SK-N-SH (cell line): ENCODE results near the gene FAM9C. TPM values are rescaled to one million over a fixed set of nuclear protein-coding genes. Genes with fewer than 3 reads are reported as not detected.

Experiments
- CTCF ChIA-PET: fragments of 300-600, 350-600 bp; formaldehyde crosslinking; extraction: SDS; loops from one replicate; lab custom pipeline; 2021; lab: Yijun Ruan, JAX
- POLR2A ChIA-PET: fragments of 350-600 bp; sonication (Branson Sonifier 250); formaldehyde crosslinking; extraction: SDS; loops from one replicate; lab custom pipeline; 2020; ENCODE audit warnings: antibody characterized with exemption, inconsistent platforms; lab: Yijun Ruan, JAX
- DNase-seq: peaks from one replicate; pipeline ENCODE4 v3.0.0; 2012
- H2AFZ ChIP-seq: fragments of 200-600 bp; sonication (generic); 2 replicates; pipeline ENCODE4 v1.8.1; 2016; ENCODE audit warnings: antibody characterized with exemption, mild to moderate bottlenecking, low read depth
- H3F3A ChIP-seq: fragments of 200-600 bp; sonication (generic); replicated peaks from 2 replicates; pipeline ENCODE3; 2016; ENCODE audit warnings: antibody characterized with exemption, mild to moderate bottlenecking; ENCODE audit not compliant: insufficient read depth
- H3K27ac ChIP-seq, 2 experiments: fragments of 200-500 bp in 1 of 2; fragments of 200-600 bp in 1 of 2; sonication (Bioruptor generic) in 1 of 2; sonication (generic), shearing (Covaris generic) in 1 of 2; 2 replicates each; pipeline versions ENCODE4 v1.5.1 to v1.6.1; 2014 to 2016; ENCODE audit warnings: low read depth in 2 of 2, inconsistent platforms in 1 of 2, low read length in 1 of 2, mild to moderate bottlenecking in 1 of 2, mixed read lengths in 1 of 2
- H3K27me3 ChIP-seq: fragments of 200-600 bp; sonication (generic), shearing (Covaris generic); 2 replicates; pipeline ENCODE4 v1.6.1; 2016; ENCODE audit warnings: mixed run types; ENCODE audit not compliant: insufficient read depth
- H3K36me3 ChIP-seq, 2 experiments: fragments of 200-500 bp in 1 of 2; fragments of 200-600 bp in 1 of 2; sonication (Bioruptor generic) in 1 of 2; sonication (generic) in 1 of 2; replicated peaks in 1 of 2; 2 replicates each; pipeline versions ENCODE3 to v1.5.1; 2014 to 2016; ENCODE audit warnings: low read length in 1 of 2, mild to moderate bottlenecking in 1 of 2; ENCODE audit not compliant: insufficient read depth in 2 of 2, control insufficient read depth in 1 of 2
- H3K4me1 ChIP-seq, 2 experiments: fragments of 200-500 bp in 1 of 2; fragments of 200-600 bp in 1 of 2; sonication (Bioruptor generic) in 1 of 2; sonication (generic), shearing (Covaris generic) in 1 of 2; 2 replicates each; pipeline versions ENCODE4 v1.5.1 to v1.6.1; 2014 to 2016; ENCODE audit warnings: low read depth in 1 of 2, low read length in 1 of 2, mixed run types in 1 of 2; ENCODE audit not compliant: insufficient read depth in 2 of 2, control insufficient read depth in 1 of 2
- H3K4me2 ChIP-seq: fragments of 200-600 bp; sonication (generic), shearing (Covaris generic); 2 replicates; pipeline ENCODE4 v1.6.1; 2017; ENCODE audit warnings: mixed run types
- H3K4me3 ChIP-seq, 2 experiments: fragments of 200-500 bp in 1 of 2; fragments of 200-600 bp in 1 of 2; sonication (Bioruptor generic) in 1 of 2; sonication (generic), shearing (Covaris generic) in 1 of 2; 2 replicates each; pipeline versions ENCODE4 v1.5.1 to v1.8.1; 2014 to 2016; ENCODE audit warnings: low read depth in 2 of 2, inconsistent platforms in 1 of 2, low read length in 1 of 2, mild to moderate bottlenecking in 1 of 2, mixed read lengths in 1 of 2, moderate library complexity in 1 of 2
- H3K79me2 ChIP-seq: fragments of 200-600 bp; sonication (generic); 2 replicates; pipeline ENCODE4 v1.8.1; 2017; ENCODE audit warnings: mild to moderate bottlenecking; ENCODE audit not compliant: insufficient read depth
- H3K9ac ChIP-seq: fragments of 200-600 bp; sonication (generic); 2 replicates; pipeline ENCODE4 v1.6.1; 2017; ENCODE audit warnings: mixed run types
- H3K9me2 ChIP-seq: fragments of 200-600 bp; sonication (generic); 2 replicates; pipeline ENCODE4 v1.6.1; 2017; ENCODE audit warnings: mixed run types
- H3K9me3 ChIP-seq: fragments of 200-600 bp; sonication (generic); 2 replicates; pipeline ENCODE4 v1.6.1; 2017; ENCODE audit warnings: mixed run types, mild to moderate bottlenecking, moderate library complexity
- H4K20me1 ChIP-seq: fragments of 200-600 bp; sonication (generic); 2 replicates; pipeline ENCODE4 v1.6.1; 2017; ENCODE audit warnings: mild to moderate bottlenecking, mixed run types; ENCODE audit not compliant: insufficient read depth
- EZH2phosphoT487 ChIP-seq: fragments of 200-600 bp; sonication (generic); IDR thresholded peaks from 2 replicates; pipeline ENCODE4 v1.6.1; 2017; ENCODE audit warnings: low read depth, mixed run types, mild to moderate bottlenecking, antibody characterized with exemption, moderate library complexity, borderline replicate concordance
- GABPA ChIP-seq: IDR thresholded peaks from 2 replicates; pipeline ENCODE4 v1.4.0; 2012; ENCODE audit warnings: low read depth, mild to moderate bottlenecking
- GATA2 ChIP-seq: sonication (generic); formaldehyde crosslinking; IDR thresholded peaks from 2 replicates; pipeline ENCODE4 v1.5.0; 2020; ENCODE audit warnings: mild to moderate bottlenecking, missing genetic modification reagents
- MXI1 ChIP-seq: IDR thresholded peaks from 2 replicates; pipeline ENCODE4 v1.6.1; 2012; ENCODE audit warnings: mild to moderate bottlenecking, low read depth, low read length, improper control_type of control experiment
- NFIC ChIP-seq: IDR thresholded peaks from 2 replicates; pipeline ENCODE4 v1.4.0; 2012; ENCODE audit warnings: borderline replicate concordance
- RFX5 ChIP-seq: IDR thresholded peaks from 2 replicates; pipeline ENCODE4 v1.6.1; 2012; ENCODE audit warnings: mild to moderate bottlenecking, improper control_type of control experiment, low read length
- TAF1 ChIP-seq: IDR thresholded peaks from 2 replicates; pipeline ENCODE4 v1.6.1; 2012; ENCODE audit warnings: low read depth, mild to moderate bottlenecking, low read length, moderate library complexity, borderline replicate concordance
- TCF12 ChIP-seq: IDR thresholded peaks from 2 replicates; pipeline ENCODE4 v1.4.0; 2012
- TEAD4 ChIP-seq: IDR thresholded peaks from 2 replicates; pipeline ENCODE4 v1.4.0; 2012; ENCODE audit warnings: mild to moderate bottlenecking, borderline replicate concordance; ENCODE audit not compliant: insufficient read depth
- YY1 ChIP-seq: IDR thresholded peaks from 2 replicates; pipeline ENCODE4 v1.4.0; 2012; ENCODE audit warnings: low read depth, mild to moderate bottlenecking
- WGBS: methylation state at CpG from one replicate; pipeline ENCODE4 v1.1.6; 2017; ENCODE audit warnings: low lambda C conversion rate; 5-methylcytosine and 5-hydroxymethylcytosine counted together
- polyA plus RNA-seq, 3 experiments: library from polyadenylated mRNA; depleted of rRNA; stranded (reverse); fragments of >200 nt; gene quantifications; 2 replicates each; pipeline ENCODE4 v1.2.3, GENCODE V29; 2012
- TF ChIP-seq, protein P1 (sequence below): fragments of 200-600 bp; sonication (generic); IDR thresholded peaks from 2 replicates; pipeline ENCODE4 v1.6.1; 2017; ENCODE audit warnings: antibody characterized with exemption, mild to moderate bottlenecking, moderate library complexity
- TF ChIP-seq, protein P2 (sequence below): fragments of 150-350 bp; IDR thresholded peaks from 2 replicates; pipeline ENCODE4 v1.6.1; 2017; ENCODE audit warnings: antibody characterized with exemption, low read length, low read depth, borderline replicate concordance

Gene FAM9C
- polyA plus RNA-seq, 1 of the 3 experiments (the other 2 are of a cell fraction), result 2.6 TPM

- H3K9me2 ChIP-seq, result no peaks in the 10 kb centered on the region
- no peaks in the 10 kb centered on the region for H3K27me3 ChIP-seq
- ChIA-PET CTCF (no interaction called here), POLR2A (no interaction called here)
- H3F3A ChIP-seq, result peaks cover 20% of the 10 kb centered on the region
- H3K36me3 ChIP-seq, result no peaks in the 10 kb centered on the region
- H3K4me3 ChIP-seq, result no peak overlapping the region
- no peaks in the 10 kb centered on the region for H4K20me1 ChIP-seq
- H3K4me2 ChIP-seq, result no peak overlapping the region
- H3K9ac ChIP-seq, result no peak overlapping the region
- peak overlapping the region in 1 of 2 experiments; percentile 56; a peak in 2 of 4 replicates for H3K27ac ChIP-seq
- no peaks in the 10 kb centered on the region for H3K9me3 ChIP-seq
- peaks cover 0 to 8% of the 10 kb centered on the region in 2 experiments; a peak in 1 of 4 replicates for H3K4me1 ChIP-seq
- 24% methylated on average over 4 of the region's 4 CpGs for WGBS
- DNase-seq, result no peak
- H3K79me2 ChIP-seq, result no peaks in the 10 kb centered on the region
- TF ChIP-seq TCF12 (peak; percentile 60; the same call in 1 of the 2 replicates), EZH2phosphoT487 (no peak)
- H2AFZ ChIP-seq, result peak overlapping the region; percentile 18; the same call in 1 of the 2 replicates
Observed at GRCh38 chrX:12992544-12993118, 51.8 kb downstream of the FAM9C start.

DNA sequence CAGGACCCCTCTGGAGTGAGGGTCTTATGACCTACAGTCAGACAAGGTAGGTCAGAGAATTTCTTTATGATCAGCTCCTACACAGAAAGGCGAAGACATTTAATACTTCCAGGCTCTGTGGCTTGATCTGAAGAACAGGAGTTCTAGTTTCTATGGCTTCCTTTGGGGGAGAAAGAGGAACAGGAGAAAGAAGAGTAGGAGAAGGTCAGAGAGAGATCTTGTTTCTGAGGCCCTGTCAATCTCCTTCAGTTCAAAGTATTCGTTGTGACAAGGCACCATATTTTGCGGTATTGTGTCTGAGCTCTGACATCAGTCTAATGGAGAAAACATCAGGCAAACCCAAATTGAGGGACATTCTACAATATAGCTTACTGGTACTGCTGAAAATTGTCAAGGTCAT is 52.8 kb downstream of the FAM9C start:
- ChIA-PET CTCF (no interaction called here), POLR2A (no interaction called here)
- no peaks in the 10 kb centered on the region for H4K20me1 ChIP-seq
- H3K79me2 ChIP-seq, result no peaks in the 10 kb centered on the region
- no peak overlapping the region for H3K9ac ChIP-seq
- H3K36me3 ChIP-seq, result no peaks in the 10 kb centered on the region
- no peak overlapping the region for H3K4me3 ChIP-seq
- peaks cover 0 to 8% of the 10 kb centered on the region in 2 experiments; a peak in 1 of 4 replicates for H3K4me1 ChIP-seq
- no peaks in the 10 kb centered on the region for H3K9me2 ChIP-seq
- no peak overlapping the region for H2AFZ ChIP-seq
- 54% methylated on average over 3 of the region's 3 CpGs for WGBS
- peaks cover 22% of the 10 kb centered on the region for H3F3A ChIP-seq
- no peak for TF ChIP-seq GATA2 (CRISPR knock-in tag)
- TF ChIP-seq GABPA, result no peak
- TF ChIP-seq, protein P1, sequence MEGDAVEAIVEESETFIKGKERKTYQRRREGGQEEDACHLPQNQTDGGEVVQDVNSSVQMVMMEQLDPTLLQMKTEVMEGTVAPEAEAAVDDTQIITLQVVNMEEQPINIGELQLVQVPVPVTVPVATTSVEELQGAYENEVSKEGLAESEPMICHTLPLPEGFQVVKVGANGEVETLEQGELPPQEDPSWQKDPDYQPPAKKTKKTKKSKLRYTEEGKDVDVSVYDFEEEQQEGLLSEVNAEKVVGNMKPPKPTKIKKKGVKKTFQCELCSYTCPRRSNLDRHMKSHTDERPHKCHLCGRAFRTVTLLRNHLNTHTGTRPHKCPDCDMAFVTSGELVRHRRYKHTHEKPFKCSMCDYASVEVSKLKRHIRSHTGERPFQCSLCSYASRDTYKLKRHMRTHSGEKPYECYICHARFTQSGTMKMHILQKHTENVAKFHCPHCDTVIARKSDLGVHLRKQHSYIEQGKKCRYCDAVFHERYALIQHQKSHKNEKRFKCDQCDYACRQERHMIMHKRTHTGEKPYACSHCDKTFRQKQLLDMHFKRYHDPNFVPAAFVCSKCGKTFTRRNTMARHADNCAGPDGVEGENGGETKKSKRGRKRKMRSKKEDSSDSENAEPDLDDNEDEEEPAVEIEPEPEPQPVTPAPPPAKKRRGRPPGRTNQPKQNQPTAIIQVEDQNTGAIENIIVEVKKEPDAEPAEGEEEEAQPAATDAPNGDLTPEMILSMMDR, result no peak
- no peak for TF ChIP-seq YY1
- no peak for TF ChIP-seq TAF1
- TF ChIP-seq, protein P2, sequence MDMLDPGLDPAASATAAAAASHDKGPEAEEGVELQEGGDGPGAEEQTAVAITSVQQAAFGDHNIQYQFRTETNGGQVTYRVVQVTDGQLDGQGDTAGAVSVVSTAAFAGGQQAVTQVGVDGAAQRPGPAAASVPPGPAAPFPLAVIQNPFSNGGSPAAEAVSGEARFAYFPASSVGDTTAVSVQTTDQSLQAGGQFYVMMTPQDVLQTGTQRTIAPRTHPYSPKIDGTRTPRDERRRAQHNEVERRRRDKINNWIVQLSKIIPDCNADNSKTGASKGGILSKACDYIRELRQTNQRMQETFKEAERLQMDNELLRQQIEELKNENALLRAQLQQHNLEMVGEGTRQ, result no peak
- no peak for TF ChIP-seq NFIC
- no peak for TF ChIP-seq RFX5
- no peak for TF ChIP-seq TEAD4
- TF ChIP-seq MXI1, result no peak
- no peaks in the 10 kb centered on the region for H3K9me3 ChIP-seq
- no peak for DNase-seq
- no peak overlapping the region for H3K27ac ChIP-seq
- H3K4me2 ChIP-seq, result no peak overlapping the region
- no peaks in the 10 kb centered on the region for H3K27me3 ChIP-seq
